SU-DHL-6 (cell line): ENCODE measurements around the gene SLC35A3.

Experiments
- H2AFZ ChIP-seq: fragments of 200-600 bp; sonication (generic); 2 replicates; pipeline ENCODE4 v1.6.1; 2014; ENCODE audit warnings: low read depth, mild to moderate bottlenecking, moderate library complexity, mixed read lengths, antibody characterized with exemption, low read length; ENCODE audit not compliant: severe bottlenecking
- H3F3A ChIP-seq: fragments of 200-600 bp; shearing (Covaris generic); 2 replicates; pipeline ENCODE4 v1.6.0; 2016; ENCODE audit warnings: antibody characterized with exemption, mild to moderate bottlenecking; ENCODE audit not compliant: insufficient read depth
- H3K27ac ChIP-seq: fragments of 200-600 bp; sonication (generic); 2 replicates; pipeline ENCODE4 v1.5.1; 2016; ENCODE audit warnings: low read depth, mild to moderate bottlenecking, low read length, moderate library complexity, mixed read lengths
- H3K27me3 ChIP-seq: fragments of 200-600 bp; sonication (generic), shearing (Covaris generic); 2 replicates; pipeline ENCODE4 v1.6.0; 2014; ENCODE audit warnings: mild to moderate bottlenecking, low read length
- H3K36me3 ChIP-seq: fragments of 200-600 bp; sonication (generic); 2 replicates; pipeline ENCODE4 v1.6.1; 2014; ENCODE audit warnings: mild to moderate bottlenecking, low read length, mixed read lengths
- H3K4me2 ChIP-seq: fragments of 300-600, 200-600 bp; shearing (Covaris generic), sonication (generic); 2 replicates; pipeline ENCODE4 v1.6.0; 2014; ENCODE audit warnings: low read length, low read depth, mild to moderate bottlenecking; ENCODE audit not compliant: poor library complexity, severe bottlenecking
- H3K4me3 ChIP-seq: fragments of 200-600 bp; sonication (generic); 2 replicates; pipeline ENCODE4 v1.5.1; 2014; ENCODE audit warnings: antibody characterized with exemption, low read length, mild to moderate bottlenecking, mixed read lengths; ENCODE audit not compliant: insufficient read depth, poor library complexity, severe bottlenecking
- H3K79me2 ChIP-seq: fragments of 200-600 bp; sonication (generic); 2 replicates; pipeline ENCODE4 v1.6.1; 2014; ENCODE audit warnings: mild to moderate bottlenecking, low read length, moderate library complexity; ENCODE audit not compliant: insufficient read depth
- H3K9ac ChIP-seq: fragments of 200-600 bp; sonication (generic); 2 replicates; pipeline ENCODE4 v1.7.0; 2014; ENCODE audit warnings: mild to moderate bottlenecking, low read length
- H3K9me2 ChIP-seq: fragments of 200-600 bp; sonication (generic); replicated peaks from 2 replicates; pipeline ENCODE4 v1.6.1; 2014; ENCODE audit warnings: low read length; ENCODE audit not compliant: insufficient read depth
- H3K9me3 ChIP-seq: fragments of 200-600 bp; sonication (generic); 2 replicates; pipeline ENCODE4 v1.6.1; 2014; ENCODE audit warnings: low read length, mixed read lengths; ENCODE audit not compliant: insufficient read depth
- H4K20me1 ChIP-seq: fragments of 200-600 bp; sonication (generic); 2 replicates; pipeline ENCODE4 v1.6.1; 2014; ENCODE audit warnings: low read depth, mild to moderate bottlenecking, antibody characterized with exemption, low read length, moderate library complexity, mixed read lengths
- CTCF ChIP-seq: fragments of 200-600 bp; sonication (generic); IDR thresholded peaks from one replicate; pipeline ENCODE4 v1.5.1; 2017; ENCODE audit warnings: antibody characterized with exemption, mild to moderate bottlenecking, low read length, moderate library complexity; ENCODE audit not compliant: insufficient read depth, poor library complexity, severe bottlenecking
- EZH2phosphoT487 ChIP-seq: fragments of 200-600 bp; sonication (generic), shearing (Covaris generic); conservative IDR thresholded peaks from 2 replicates; pipeline ENCODE4 v1.6.1; 2018; ENCODE audit warnings: mild to moderate bottlenecking, antibody characterized with exemption, low read length, moderate library complexity, mixed read lengths

Gene SLC35A3

GRCh38 chr1:100051893-100052292 lies 82.1 kb downstream of the SLC35A3 start:
- no peak overlapping the region for H3K4me2 ChIP-seq
- 0 out of 2 replicates have a peak, but pooled peaks cover 8% of the 10 kb centered on the region for H3F3A ChIP-seq
- H3K36me3 ChIP-seq: peaks cover 17% of the 10 kb centered on the region; the same call in 1 of the 2 replicates
- H4K20me1 ChIP-seq: peaks cover 4% of the 10 kb centered on the region; the same call in 1 of the 2 replicates
- H3K79me2 ChIP-seq: peaks cover 92% of the 10 kb centered on the region
- H3K27me3 ChIP-seq: no peaks in the 10 kb centered on the region
- TF ChIP-seq CTCF (no peak), EZH2phosphoT487 (no peak)
- no peaks in the 10 kb centered on the region for H3K9me3 ChIP-seq
- no peak overlapping the region for H3K27ac ChIP-seq
- H3K9ac ChIP-seq: no peak overlapping the region
- H3K4me3 ChIP-seq: no peak overlapping the region
- no peak overlapping the region for H2AFZ ChIP-seq
- no peaks in the 10 kb centered on the region for H3K9me2 ChIP-seq

GRCh38 chr1:100053119-100053518 lies 83.3 kb downstream of the SLC35A3 start:
- no peaks in the 10 kb centered on the region for H3K9me2 ChIP-seq
- TF ChIP-seq CTCF: no peak
- no peak for TF ChIP-seq EZH2phosphoT487
- peaks cover 92% of the 10 kb centered on the region for H3K79me2 ChIP-seq
- no peak overlapping the region for H3K4me3 ChIP-seq
- no peak overlapping the region for H3K27ac ChIP-seq
- H3K27me3 ChIP-seq: no peaks in the 10 kb centered on the region
- peaks cover 5% of the 10 kb centered on the region; the same call in 1 of the 2 replicates for H4K20me1 ChIP-seq
- no peaks in the 10 kb centered on the region for H3K9me3 ChIP-seq
- H3F3A ChIP-seq: 0 out of 2 replicates have a peak, but pooled peaks cover 10% of the 10 kb centered on the region
- H2AFZ ChIP-seq: no peak overlapping the region
- H3K4me2 ChIP-seq: no peak overlapping the region
- no peak overlapping the region for H3K9ac ChIP-seq
- H3K36me3 ChIP-seq: peaks cover 22% of the 10 kb centered on the region

GRCh38 chr1:100053727-100054126 lies 83.9 kb downstream of the SLC35A3 start:
- Histone ChIP-seq H2AFZ (no peak overlapping the region), H4K20me1 (peaks cover 7% of the 10 kb centered on the region; the same call in 1 of the 2 replicates), H3K9ac (no peak overlapping the region), H3K4me2 (no peak overlapping the region), H3K4me3 (no peak overlapping the region), H3K27ac (no peak overlapping the region), H3K9me2 (no peaks in the 10 kb centered on the region), H3K79me2 (peaks cover 90% of the 10 kb centered on the region), H3K36me3 (peaks cover 28% of the 10 kb centered on the region), H3K9me3 (no peaks in the 10 kb centered on the region), H3F3A (0 out of 2 replicates have a peak, but pooled peaks cover 14% of the 10 kb centered on the region), H3K27me3 (no peaks in the 10 kb centered on the region)
- TF ChIP-seq EZH2phosphoT487: no peak
- no peak for TF ChIP-seq CTCF
